Measurements from ENCODE around the gene SLC26A2. TPM values are rescaled to one million over a fixed set of nuclear protein-coding genes. Genes with fewer than 3 reads are reported as not detected.

The SLC26A2 gene
- total RNA-seq, 1 experiment from 2014 or later = 10.8 TPM

- Histone ChIP-seq H3F3A (ENCODE audit: low read length, unreplicated experiment) (no peaks in the 10 kb centered on the region), H3K79me2 (ENCODE audit: low read length) (no peaks in the 10 kb centered on the region), H3K9me2 (replicated peaks; ENCODE audit: low read length) (no peaks in the 10 kb centered on the region), H3K36me3 (ENCODE audit: low read depth, low read length) (no peaks in the 10 kb centered on the region; the same call in 1 of the 2 replicates), H2AFZ (ENCODE audit: low read length) (no peak overlapping the region), H3K4me3 (ENCODE audit: low read length) (no peak overlapping the region), H3K4me1 (ENCODE audit: insufficient read depth, low read length) (peaks cover 5% of the 10 kb centered on the region), H3K9me3 (ENCODE audit: low read length) (no peaks in the 10 kb centered on the region), H4K20me1 (ENCODE audit: low read length) (no peaks in the 10 kb centered on the region), H3K9ac (ENCODE audit: low read length) (no peak overlapping the region), H3K27ac (ENCODE audit: low read length) (no peak overlapping the region), H3K4me2 (ENCODE audit: low read length) (no peak overlapping the region), H3K27me3 (ENCODE audit: low read length) (no peaks in the 10 kb centered on the region)
- ChIA-PET CTCF (no interaction called here), POLR2A (ENCODE audit: unreplicated experiment) (no interaction called here)
- intact Hi-C loops (cut with micrococcal nuclease) = no loop called here
- DNase-seq = no peak
- BruUV-seq (replicated peaks) = no TSS peak
- TF ChIP-seq EZH2phosphoT487 (IDR thresholded peaks at IDR 0.05; ENCODE audit: borderline replicate concordance, low read length) = no peak
- TF ChIP-seq EZH2 (IDR thresholded peaks at IDR 0.05; ENCODE audit: low read length, unreplicated experiment) = no peak
- TF ChIP-seq, protein P1, sequence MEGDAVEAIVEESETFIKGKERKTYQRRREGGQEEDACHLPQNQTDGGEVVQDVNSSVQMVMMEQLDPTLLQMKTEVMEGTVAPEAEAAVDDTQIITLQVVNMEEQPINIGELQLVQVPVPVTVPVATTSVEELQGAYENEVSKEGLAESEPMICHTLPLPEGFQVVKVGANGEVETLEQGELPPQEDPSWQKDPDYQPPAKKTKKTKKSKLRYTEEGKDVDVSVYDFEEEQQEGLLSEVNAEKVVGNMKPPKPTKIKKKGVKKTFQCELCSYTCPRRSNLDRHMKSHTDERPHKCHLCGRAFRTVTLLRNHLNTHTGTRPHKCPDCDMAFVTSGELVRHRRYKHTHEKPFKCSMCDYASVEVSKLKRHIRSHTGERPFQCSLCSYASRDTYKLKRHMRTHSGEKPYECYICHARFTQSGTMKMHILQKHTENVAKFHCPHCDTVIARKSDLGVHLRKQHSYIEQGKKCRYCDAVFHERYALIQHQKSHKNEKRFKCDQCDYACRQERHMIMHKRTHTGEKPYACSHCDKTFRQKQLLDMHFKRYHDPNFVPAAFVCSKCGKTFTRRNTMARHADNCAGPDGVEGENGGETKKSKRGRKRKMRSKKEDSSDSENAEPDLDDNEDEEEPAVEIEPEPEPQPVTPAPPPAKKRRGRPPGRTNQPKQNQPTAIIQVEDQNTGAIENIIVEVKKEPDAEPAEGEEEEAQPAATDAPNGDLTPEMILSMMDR (conservative IDR thresholded peaks at IDR 0.05; ENCODE audit: low read depth, low read length) = no peak
- ATAC-seq = no peak
Measured at GRCh38 chr5:149979896-149980295, 19.3 kb downstream of the SLC26A2 start.

- Histone ChIP-seq H3K9me3 (ENCODE audit: low read length) (no peaks in the 10 kb centered on the region), H2AFZ (ENCODE audit: low read length) (no peak overlapping the region), H3K36me3 (ENCODE audit: low read depth, low read length) (no peaks in the 10 kb centered on the region; the same call in 1 of the 2 replicates), H3K9me2 (replicated peaks; ENCODE audit: low read length) (no peaks in the 10 kb centered on the region), H3K4me3 (ENCODE audit: low read length) (no peak overlapping the region), H3K27ac (ENCODE audit: low read length) (no peak overlapping the region), H3K9ac (ENCODE audit: low read length) (no peak overlapping the region), H3K79me2 (ENCODE audit: low read length) (no peaks in the 10 kb centered on the region), H4K20me1 (ENCODE audit: low read length) (no peaks in the 10 kb centered on the region), H3K4me1 (ENCODE audit: insufficient read depth, low read length) (peaks cover 3% of the 10 kb centered on the region), H3K27me3 (ENCODE audit: low read length) (no peaks in the 10 kb centered on the region), H3F3A (ENCODE audit: low read length, unreplicated experiment) (no peaks in the 10 kb centered on the region), H3K4me2 (ENCODE audit: low read length) (no peak overlapping the region)
- no peak for ATAC-seq
- no TSS peak for BruUV-seq (replicated peaks)
- POLR2A ChIA-PET (ENCODE audit: unreplicated experiment) = no interaction called here
- CTCF ChIA-PET = no interaction called here
- intact Hi-C loops (cut with micrococcal nuclease) = no loop called here
- no peak for DNase-seq
- TF ChIP-seq EZH2 (IDR thresholded peaks at IDR 0.05; ENCODE audit: low read length, unreplicated experiment) (no peak), EZH2phosphoT487 (IDR thresholded peaks at IDR 0.05; ENCODE audit: borderline replicate concordance, low read length) (no peak)
- TF ChIP-seq, protein P1 (conservative IDR thresholded peaks at IDR 0.05; ENCODE audit: low read depth, low read length) = no peak
Measured at GRCh38 chr5:149981206-149981605, 20.6 kb downstream of the SLC26A2 start.

GRCh38 chr5:149982505-149982904 lies 21.9 kb downstream of the SLC26A2 start:
- Histone ChIP-seq H3F3A (ENCODE audit: low read length, unreplicated experiment) (no peaks in the 10 kb centered on the region), H3K4me2 (ENCODE audit: low read length) (no peak overlapping the region), H3K9me3 (ENCODE audit: low read length) (no peaks in the 10 kb centered on the region), H3K27me3 (ENCODE audit: low read length) (no peaks in the 10 kb centered on the region), H3K9me2 (replicated peaks; ENCODE audit: low read length) (no peaks in the 10 kb centered on the region), H3K4me3 (ENCODE audit: low read length) (no peak overlapping the region), H3K36me3 (ENCODE audit: low read depth, low read length) (no peaks in the 10 kb centered on the region; the same call in 1 of the 2 replicates), H4K20me1 (ENCODE audit: low read length) (no peaks in the 10 kb centered on the region), H3K9ac (ENCODE audit: low read length) (no peak overlapping the region), H3K27ac (ENCODE audit: low read length) (no peak overlapping the region), H3K79me2 (ENCODE audit: low read length) (no peaks in the 10 kb centered on the region), H3K4me1 (ENCODE audit: insufficient read depth, low read length) (no peaks in the 10 kb centered on the region), H2AFZ (ENCODE audit: low read length) (no peak overlapping the region)
- POLR2A ChIA-PET (ENCODE audit: unreplicated experiment) = interaction anchor here (0.6 kb wide), 1 partner anchor 497 kb away, joined by 3 read pairs; no protein-coding TSS in a partner anchor
- BruUV-seq (replicated peaks) = no TSS peak
- CTCF ChIA-PET = no interaction called here
- DNase-seq = no peak
- TF ChIP-seq, protein P1 (conservative IDR thresholded peaks at IDR 0.05; ENCODE audit: low read depth, low read length) = no peak
- no peak for TF ChIP-seq EZH2phosphoT487 (IDR thresholded peaks at IDR 0.05; ENCODE audit: borderline replicate concordance, low read length)
- no peak for TF ChIP-seq EZH2 (IDR thresholded peaks at IDR 0.05; ENCODE audit: low read length, unreplicated experiment)
- intact Hi-C loops (cut with micrococcal nuclease) = no loop called here
- ATAC-seq = no peak

Measured in PC-3 (cell line).